Fibroblast of peridontal ligament (primary cell): ENCODE data around the gene RBM38.
"Not testable (repeated sequence)": the region's sequence is repeated elsewhere in the genome, so short reads cannot be mapped to it uniquely, and the experiment has no call there.

ENCODE experiments used
- DNase-seq: peaks from one replicate; pipeline ENCODE4 v3.0.0-alpha.2; 2010; ENCODE audit errors: extremely low read depth

RBM38 gene

GRCh38 chr20:57417830-57418780 is 26.9 kb downstream of the RBM38 start:
- DNase-seq, result no peak

GRCh38 chr20:57419479-57419878 is 28.3 kb downstream of the RBM38 start:
- DNase-seq, result not testable (repeated sequence)

GRCh38 chr20:57420571-57421252 is 29.5 kb downstream of the RBM38 start:
- no peak for DNase-seq

DNA sequence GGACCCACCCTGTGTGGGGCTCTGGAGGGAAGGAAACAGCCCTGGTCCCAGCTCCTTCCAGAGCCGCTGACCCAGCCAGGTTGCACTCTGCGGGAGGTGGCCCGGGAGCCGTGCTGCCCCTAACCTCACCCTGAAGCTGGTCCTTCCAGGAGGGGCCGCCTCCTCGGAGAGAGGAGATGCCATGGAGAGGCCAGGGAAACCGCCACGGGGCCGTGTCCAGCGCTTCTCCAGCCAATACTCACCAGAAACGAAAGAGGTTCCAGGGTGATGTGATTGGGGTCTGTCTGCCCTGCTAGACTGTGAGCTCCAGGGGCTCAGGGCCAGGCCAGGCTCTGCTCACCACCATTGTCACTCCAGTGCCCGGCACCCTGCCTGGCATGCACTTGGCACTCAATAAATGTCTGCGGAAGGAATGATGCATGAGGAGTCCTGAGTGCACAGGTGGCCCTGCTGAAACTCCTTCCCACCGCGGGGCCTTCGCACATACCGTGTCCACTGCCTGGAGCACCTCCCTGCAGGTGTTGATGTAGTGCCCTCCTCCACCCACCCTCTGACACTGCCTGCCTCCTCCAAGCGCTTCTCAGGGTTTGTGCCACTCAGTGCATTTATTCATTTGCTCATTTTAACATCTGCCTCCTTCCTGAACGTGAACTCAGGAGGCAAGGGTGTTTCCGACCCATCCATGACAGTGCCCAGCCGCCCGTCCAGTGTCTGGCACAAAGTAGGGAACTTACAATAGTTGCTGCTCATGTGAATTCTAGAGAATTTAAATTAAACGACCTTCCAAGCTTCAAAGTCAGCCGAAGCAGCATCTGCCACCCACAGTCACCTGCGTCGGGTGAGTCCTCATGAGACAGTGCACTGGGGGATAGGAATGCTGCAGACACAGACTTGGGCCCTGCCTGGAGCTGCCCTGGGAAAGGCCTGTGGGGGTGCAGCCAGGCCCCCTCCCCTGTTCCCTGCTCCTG is 30.3 kb downstream of the RBM38 start:
- DNase-seq, result no peak

- DNase-seq, result no peak
Measured at GRCh38 chr20:57422254-57422653, 31.1 kb downstream of the RBM38 start.

- DNase-seq, result no peak
Measured at GRCh38 chr20:57425150-57426013, 34.2 kb downstream of the RBM38 start.

DNA sequence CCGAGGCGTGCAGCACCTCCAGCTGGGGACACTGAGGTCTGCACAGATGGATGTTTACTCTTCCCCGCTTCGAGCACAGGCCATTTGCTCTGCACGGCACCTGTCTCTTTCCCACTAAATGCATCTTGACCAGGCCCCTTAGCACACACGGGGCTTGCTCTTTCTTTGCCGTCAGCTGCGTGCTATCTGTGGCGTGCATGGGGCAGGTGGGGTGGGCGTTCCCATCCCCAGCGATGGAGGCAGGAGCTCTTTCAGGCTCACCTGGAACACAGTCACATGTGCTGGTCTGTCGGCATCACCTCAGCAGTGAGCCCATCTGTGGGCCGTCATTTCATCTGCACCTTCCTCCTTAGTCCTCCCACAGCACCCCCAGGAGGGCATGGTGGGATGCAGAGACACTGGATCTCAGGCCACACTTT is 35.1 kb downstream of the RBM38 start:
- DNase-seq, result no peak

DNA sequence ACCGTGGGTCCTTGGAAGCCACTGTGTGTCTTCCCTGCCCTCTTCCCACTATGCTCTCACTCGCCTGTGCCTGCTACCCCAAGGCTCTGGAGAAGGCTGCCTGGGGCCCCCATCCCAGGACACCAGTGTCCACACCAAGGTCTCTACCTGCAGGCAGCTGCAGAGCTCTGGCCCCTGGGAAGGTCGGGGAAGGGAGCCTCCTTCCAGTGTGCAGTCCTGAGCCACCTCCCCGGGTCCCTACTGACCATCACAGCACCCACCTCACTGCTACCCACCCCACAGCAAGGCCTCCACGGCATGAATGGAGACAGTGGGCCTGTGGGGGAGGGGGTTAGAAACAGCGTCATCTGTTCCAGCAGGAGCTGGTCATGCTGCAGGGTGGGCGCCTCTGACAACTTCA is 35.6 kb downstream of the RBM38 start:
- DNase-seq, result no peak

GRCh38 chr20:57428324-57429158 is 37.3 kb downstream of the RBM38 start:
- DNase-seq, result no peak

DNA sequence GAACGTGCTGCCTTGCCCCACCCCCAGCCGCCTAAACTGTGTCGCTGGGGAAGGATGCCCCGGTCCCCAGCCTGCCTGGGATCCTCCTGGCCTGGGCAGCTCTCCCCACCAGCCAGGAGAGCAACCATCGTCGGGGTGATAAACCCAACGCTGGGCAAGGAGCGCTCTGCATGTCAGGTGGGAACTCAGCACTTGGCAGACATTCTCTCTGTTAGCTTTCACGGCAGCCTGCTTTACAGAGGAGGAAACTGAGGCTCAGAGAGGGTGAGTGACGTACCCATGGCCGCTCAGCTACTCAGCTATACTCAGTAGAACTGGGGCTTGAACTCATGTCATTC is 37.9 kb downstream of the RBM38 start:
- no peak for DNase-seq

GRCh38 chr20:57429580-57430200 is 38.5 kb downstream of the RBM38 start:
- DNase-seq, result no peak

- not testable (repeated sequence) for DNase-seq
Measured at GRCh38 chr20:57430201-57430596, 39.0 kb downstream of the RBM38 start.

- DNase-seq, result no peak
Measured at GRCh38 chr20:57431539-57431835, 40.3 kb downstream of the RBM38 start.

- no peak for DNase-seq
Measured at GRCh38 chr20:57432480-57432861, 41.3 kb downstream of the RBM38 start.

DNA sequence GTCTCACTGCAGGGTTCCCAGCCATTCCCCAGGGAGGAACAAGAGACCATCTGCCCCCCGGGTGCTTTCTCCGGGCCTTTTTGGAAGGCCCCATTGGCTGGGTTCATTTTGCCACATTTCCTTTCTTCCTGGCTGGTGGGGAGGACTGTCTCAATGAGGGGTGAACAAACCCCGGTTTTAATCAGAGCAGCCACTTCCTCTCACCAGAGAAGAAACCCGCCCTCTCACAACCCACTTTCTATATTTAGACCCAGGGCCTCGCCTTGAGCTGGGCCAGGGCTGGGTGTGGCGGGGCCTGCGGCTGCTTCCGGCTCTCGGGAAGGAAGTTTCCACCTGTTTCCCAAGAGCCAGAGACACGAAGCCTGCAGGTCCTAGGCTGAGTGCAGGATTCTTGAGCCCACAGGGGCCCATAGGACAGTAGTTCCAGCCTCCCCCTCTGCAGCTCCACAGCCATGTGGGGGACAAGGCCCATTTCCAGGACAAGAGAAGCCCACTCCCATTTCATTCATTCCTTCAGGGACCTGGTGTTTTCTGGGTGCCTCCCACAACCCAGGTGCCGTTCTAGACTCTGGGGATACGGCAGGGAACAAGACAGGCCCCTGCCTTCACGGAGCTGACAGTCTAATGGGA is 41.8 kb downstream of the RBM38 start:
- DNase-seq, result no peak

DNA sequence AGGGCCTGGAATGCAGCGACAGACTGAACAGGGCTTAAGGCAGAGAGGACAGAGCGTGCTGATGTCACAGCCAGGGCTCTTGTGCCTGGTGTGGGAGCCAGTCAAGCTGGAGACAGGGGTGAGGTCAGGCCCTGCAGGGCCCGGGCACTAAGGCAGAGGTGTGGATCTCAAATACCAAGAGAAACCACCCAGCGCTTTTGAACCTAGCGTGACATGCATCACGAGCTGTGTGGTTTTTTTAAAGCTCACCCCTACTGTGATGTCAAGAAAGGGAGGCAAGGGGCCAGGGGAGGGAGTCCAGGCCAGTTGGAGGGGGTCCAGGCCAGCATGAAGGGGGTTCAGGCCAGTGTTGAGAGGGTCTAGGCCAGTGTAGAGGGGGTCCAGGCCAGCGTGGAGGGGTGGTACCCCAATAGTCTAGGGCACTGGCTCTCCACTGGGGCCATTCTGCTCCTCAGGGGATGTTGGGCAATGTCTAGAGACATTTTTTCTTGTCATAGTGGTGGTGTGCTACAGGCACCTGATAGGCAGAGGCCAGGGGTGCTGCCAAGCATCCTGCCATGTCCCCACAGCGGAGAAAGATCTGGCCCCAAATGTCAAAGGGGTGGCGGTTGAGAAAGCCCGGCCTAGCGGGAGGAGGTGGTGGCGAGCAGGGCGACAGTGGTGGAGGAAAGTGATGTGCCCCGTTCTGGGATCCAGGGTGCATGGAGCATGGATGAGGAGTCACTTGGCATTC is 42.6 kb downstream of the RBM38 start:
- no peak for DNase-seq

DNA sequence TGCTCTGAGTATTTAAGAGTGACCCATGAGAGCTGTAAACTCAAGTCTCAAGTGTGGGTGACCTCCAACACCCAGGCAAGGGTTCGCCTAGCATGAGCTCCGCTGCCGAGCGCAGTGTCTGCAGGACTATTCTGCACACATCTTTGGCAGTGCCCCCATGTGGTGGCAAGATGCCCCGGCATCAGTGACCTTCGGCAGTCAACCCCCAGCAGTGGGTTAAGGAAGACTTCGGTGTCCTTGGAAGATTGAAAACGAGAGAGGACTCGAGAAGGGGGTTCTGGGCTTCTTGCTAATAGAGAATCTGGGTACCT is 43.1 kb downstream of the RBM38 start:
- no peak for DNase-seq

DNA sequence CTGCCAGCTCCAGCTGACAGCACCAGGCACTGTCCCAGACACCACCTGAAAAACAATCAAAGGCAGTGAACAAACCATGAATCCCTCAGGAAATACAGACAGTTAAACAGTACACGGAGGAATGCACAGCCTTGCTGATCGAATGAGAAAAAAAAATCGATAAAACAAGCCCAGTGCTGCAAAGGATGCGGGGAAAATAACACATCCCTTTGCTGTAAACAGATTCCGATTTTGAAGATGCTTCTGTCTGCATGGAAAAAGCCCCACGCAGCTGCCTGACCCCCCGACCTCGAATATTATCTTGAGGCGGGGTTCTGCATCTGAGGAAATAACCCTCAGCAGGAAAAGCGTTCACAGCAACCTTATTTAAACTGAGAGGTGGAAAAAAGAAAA is 43.9 kb downstream of the RBM38 start:
- no peak for DNase-seq
